K562 (cell line): Measurements from ENCODE around the gene UGT2B28. TPM values are rescaled to one million over a fixed set of nuclear protein-coding genes. Genes with fewer than 3 reads are reported as not detected.

ENCODE experiments used
- ATAC-seq: fragments of 200-7000 bp; cut with Tn5 transposase; 3 replicates; pipeline ENCODE4 v1.9.1; 2020; ENCODE audit warnings: moderate library complexity
- BruUV-seq: library from RNA; stranded (reverse); fragments of 400-500 nt; replicated peaks from 2 replicates; lab custom pipeline; 2021; lab: Mats Ljungman, UMichigan
- CTCF ChIA-PET: fragments of 300-600 bp; formaldehyde crosslinking; extraction: SDS; loops from one replicate; lab custom pipeline; 2021; ENCODE audit warnings: low intra/inter-chr PET ratio; lab: Yijun Ruan, JAX
- POLR2A ChIA-PET: fragments of 300-600, 350-650 bp; sonication (Branson Sonifier 250); formaldehyde crosslinking; extraction: SDS; loops from one replicate; lab custom pipeline; 2021; ENCODE audit warnings: antibody characterized with exemption, inconsistent platforms; lab: Yijun Ruan, JAX
- DNase-seq, 4 experiments: peaks; one replicate each; pipeline versions ENCODE4 v3.0.0 to v3.0.0-alpha.2; 2011 to 2018; ENCODE audit warnings: low spot score in 3 of 4, mixed read lengths in 3 of 4; ENCODE audit errors: extremely low read depth in 1 of 4
- FAIRE-seq: peaks from 2 replicates; lab custom pipeline; 2011; peaks lifted over from hg19 to GRCh38; lab: Jason Lieb, UNC
- H2AFZ ChIP-seq: 2 replicates; pipeline ENCODE4 v1.6.0; 2011; ENCODE audit warnings: low read depth, low read length, control low read depth, inconsistent platforms
- H3K27ac ChIP-seq: fragments of 200-600 bp; 3 replicates; pipeline ENCODE4 v1.8.0; 2011; ENCODE audit warnings: low read depth, mild to moderate bottlenecking, control low read depth, inconsistent platforms, low read length, moderate library complexity, mixed read lengths; ENCODE audit errors: extremely low read depth
- H3K27me3 ChIP-seq, 2 experiments: fragments of 300-600 bp in 1 of 2; 2 replicates in 1 of 2; 3 replicates in 1 of 2; pipeline versions ENCODE4 v1.6.0 to v1.8.0; 2011; ENCODE audit warnings: inconsistent platforms in 2 of 2, low read length in 2 of 2, mild to moderate bottlenecking in 1 of 2, mixed read lengths in 1 of 2, moderate library complexity in 1 of 2; ENCODE audit not compliant: control insufficient read depth in 2 of 2, insufficient read depth in 2 of 2
- H3K36me3 ChIP-seq: fragments of 300-600 bp; 3 replicates; pipeline ENCODE4 v1.8.0; 2011; ENCODE audit warnings: mild to moderate bottlenecking, low read length, inconsistent platforms; ENCODE audit not compliant: control insufficient read depth, insufficient read depth
- H3K4me1 ChIP-seq, 2 experiments: fragments of 200-600 bp in 1 of 2; replicated peaks in 1 of 2; 2 replicates in 1 of 2; 3 replicates in 1 of 2; pipeline versions ENCODE4 v1.5.1 to v1.8.0; 2011; ENCODE audit warnings: inconsistent platforms in 2 of 2, low read length in 2 of 2, mild to moderate bottlenecking in 1 of 2, mixed read lengths in 1 of 2, moderate library complexity in 1 of 2; ENCODE audit not compliant: control insufficient read depth in 2 of 2, insufficient read depth in 2 of 2
- H3K4me2 ChIP-seq: 2 replicates; pipeline ENCODE4 v1.6.1; 2011; ENCODE audit warnings: low read length, control low read depth, inconsistent platforms, mixed read lengths; ENCODE audit not compliant: insufficient read depth
- H3K4me3 ChIP-seq: fragments of 200-600 bp; sonication (generic), shearing (Covaris generic); 2 replicates; pipeline ENCODE4 v1.5.1; 2016; ENCODE audit warnings: control low read depth, inconsistent platforms
- H3K79me2 ChIP-seq: fragments of 200-600 bp; 3 replicates; pipeline ENCODE4 v1.8.0; 2011; ENCODE audit warnings: low read length, inconsistent platforms; ENCODE audit not compliant: control insufficient read depth, insufficient read depth
- H3K9ac ChIP-seq, 2 experiments: 2 replicates each; pipeline versions ENCODE4 v1.6.0 to v1.6.1; 2011; ENCODE audit warnings: low read depth in 2 of 2, low read length in 2 of 2, control low read depth in 1 of 2, inconsistent platforms in 1 of 2, mild to moderate bottlenecking in 1 of 2, mixed read lengths in 1 of 2; ENCODE audit not compliant: insufficient read depth in 1 of 2
- H3K9me1 ChIP-seq: one replicate; pipeline ENCODE4 v1.6.0; 2011; ENCODE audit warnings: inconsistent platforms, mild to moderate bottlenecking, low read length, moderate library complexity; ENCODE audit not compliant: control insufficient read depth, insufficient read depth
- H3K9me3 ChIP-seq: replicated peaks from 2 replicates; pipeline ENCODE4 v1.5.1; 2011; ENCODE audit warnings: low read depth, low read length, inconsistent platforms; ENCODE audit not compliant: control insufficient read depth, insufficient read depth
- H4K20me1 ChIP-seq: replicated peaks from 2 replicates; pipeline ENCODE4 v1.6.1; 2011; ENCODE audit warnings: low read length, inconsistent platforms, mixed read lengths; ENCODE audit not compliant: control insufficient read depth, insufficient read depth
- BACH1 ChIP-seq: fragments of 200-800 bp; sonication (Bioruptor generic); IDR thresholded peaks from 2 replicates; pipeline ENCODE4 v1.6.1; 2016; ENCODE audit warnings: missing genetic modification characterization, missing compliant biosample characterization
- DMBX1 ChIP-seq: fragments of 250-450 bp; sonication (Bioruptor Pico); IDR thresholded peaks from 2 replicates; pipeline ENCODE4 v1.8.0; 2022; ENCODE audit warnings: inconsistent platforms, mild to moderate bottlenecking, moderate library complexity, borderline replicate concordance
- FOXM1 ChIP-seq, 2 experiments: fragments of 450-650 bp in 1 of 2; sonication (generic) in 1 of 2; formaldehyde crosslinking in 1 of 2; IDR thresholded peaks; 2 replicates each; pipeline versions ENCODE4 v1.6.1 to v1.9.0; 2017 to 2022; ENCODE audit warnings: low read depth in 2 of 2, mild to moderate bottlenecking in 2 of 2, missing genetic modification reagents in 1 of 2, moderate library complexity in 1 of 2
- GTF2E2 ChIP-seq: fragments of 200-800 bp; sonication (Bioruptor generic); IDR thresholded peaks from 2 replicates; pipeline ENCODE4 v1.6.1; 2016; ENCODE audit warnings: missing genetic modification characterization, missing compliant biosample characterization
- HSF4 ChIP-seq: fragments of 250-450 bp; sonication (Bioruptor Pico); IDR thresholded peaks from 2 replicates; pipeline ENCODE4 v2.1.2; 2022; ENCODE audit warnings: mild to moderate bottlenecking, moderate library complexity, borderline replicate concordance
- IFI16 ChIP-seq: fragments of 250-450 bp; sonication (Bioruptor Pico); IDR thresholded peaks from 2 replicates; pipeline ENCODE4 v2.1.2; 2022; ENCODE audit warnings: mild to moderate bottlenecking, inconsistent platforms
- LCOR ChIP-seq: sonication (generic); formaldehyde crosslinking; IDR thresholded peaks from 2 replicates; pipeline ENCODE4 v1.8.0; 2022; ENCODE audit warnings: mild to moderate bottlenecking, missing genetic modification reagents
- MXD1 ChIP-seq: fragments of 250-450 bp; sonication (Bioruptor Pico); IDR thresholded peaks from 2 replicates; pipeline ENCODE4 v1.8.0; 2021; ENCODE audit warnings: borderline replicate concordance, mild to moderate bottlenecking, moderate library complexity; ENCODE audit not compliant: poor library complexity, severe bottlenecking
- NFATC3 ChIP-seq: fragments of 450-650 bp; IDR thresholded peaks from 2 replicates; pipeline ENCODE4 v1.6.1; 2017; ENCODE audit warnings: mild to moderate bottlenecking
- RB1 ChIP-seq: fragments of 450-650 bp; IDR thresholded peaks from 2 replicates; pipeline ENCODE4 v1.6.1; 2017; ENCODE audit warnings: low read depth, mild to moderate bottlenecking
- SMAD3 ChIP-seq: fragments of 450-650 bp; formaldehyde crosslinking; conservative IDR thresholded peaks from 2 replicates; pipeline ENCODE4 v1.4.0; 2020; ENCODE audit warnings: mild to moderate bottlenecking
- SRSF7 ChIP-seq: fragments of 200-400 bp; formaldehyde crosslinking; optimal IDR thresholded peaks from 2 replicates; pipeline ENCODE3; 2017; ENCODE audit warnings: mild to moderate bottlenecking, low read depth, low read length
- TAF15 ChIP-seq: fragments of 200-400 bp; formaldehyde crosslinking; IDR thresholded peaks from 2 replicates; pipeline ENCODE4 v1.6.1; 2017; ENCODE audit warnings: mild to moderate bottlenecking, low read depth, low read length, moderate library complexity
- ZNF165 ChIP-seq: fragments of 250-450 bp; sonication (Bioruptor Pico); IDR thresholded peaks from 2 replicates; pipeline ENCODE4 v1.4.0; 2020; ENCODE audit warnings: borderline replicate concordance
- ZNF23 ChIP-seq: fragments of 250-450 bp; sonication (Bioruptor Pico); IDR thresholded peaks from 2 replicates; pipeline ENCODE4 v1.4.0; 2020; ENCODE audit warnings: mild to moderate bottlenecking
- WGBS: fragments of 100-300 bp; shearing (Covaris generic); methylation state at CpG from one replicate; pipeline ENCODE4 v1.1.6; 2016; ENCODE audit warnings: low coverage, mixed read lengths; ENCODE audit not compliant: insufficient coverage; ENCODE audit errors: missing lambda C conversion rate; 5-methylcytosine and 5-hydroxymethylcytosine counted together
- in situ Hi-C: fragments of 300-500 bp; cut with MboI; formaldehyde crosslinking; loops from 4 replicates; pipeline ENCODE4 v1.15.0; 2018; ENCODE audit warnings: inconsistent platforms, mixed read lengths
- intact Hi-C: fragments of 100-400 bp; cut with micrococcal nuclease; formaldehyde crosslinking; loops from 2 replicates; pipeline ENCODE4 v1.14.2; 2022
- polyA plus RNA-seq, 8 experiments: library from polyadenylated mRNA; depleted of rRNA in 4 of 8; stranded (reverse) in 5 of 8; unstranded in 3 of 8; fragments of >200 nt; fragmentation: Nextera tagmentation in 2 of 8; fragmentation: Illumina TruSeq in 1 of 8; extraction: Ambion mirVana in 2 of 8; extraction: Trizol in 1 of 8; gene quantifications; 2 replicates each; pipeline versions ENCODE4 v1.2.1 to v1.2.3, GENCODE V29; 2011 to 2014; ENCODE audit warnings: inconsistent platforms in 1 of 8, missing spikeins in 1 of 8
- total RNA-seq, 7 experiments: library from RNA; depleted of rRNA in 6 of 7; stranded (reverse); fragments of >200 nt in 6 of 7; fragmentation: Illumina TruSeq in 2 of 7; extraction: Trizol in 2 of 7; gene quantifications; 2 replicates each; pipeline versions ENCODE4 v1.2.1 to v1.2.3, GENCODE V29; 2011 to 2021; ENCODE audit warnings: low replicate concordance in 1 of 7
- TF ChIP-seq, protein P1 (sequence below): sonication (generic); formaldehyde crosslinking; IDR thresholded peaks from 2 replicates; pipeline ENCODE4 v1.8.0; 2023; ENCODE audit warnings: missing genetic modification reagents, mild to moderate bottlenecking, borderline replicate concordance
- TF ChIP-seq, protein P2 (sequence below): sonication (generic); formaldehyde crosslinking; IDR thresholded peaks from 2 replicates; pipeline ENCODE4 v1.5.0; 2020; ENCODE audit warnings: missing genetic modification reagents

UGT2B28 gene
- total and polyA plus RNA-seq, 9 of the 15 experiments (the other 6 are each of a cell fraction or from before 2014, with no cell fraction given), result not detected

GRCh38 chr4:69321153-69321729 lies 41.0 kb downstream of the UGT2B28 start:
- H3K79me2 ChIP-seq, result no peaks in the 10 kb centered on the region
- no peaks in the 10 kb centered on the region for H3K4me1 ChIP-seq
- 0% methylated on average over 1 of the region's 2 CpGs for WGBS
- H4K20me1 ChIP-seq, result no peaks in the 10 kb centered on the region
- intact Hi-C loops, result no loop called here
- no peaks in the 10 kb centered on the region for H3K36me3 ChIP-seq
- H2AFZ ChIP-seq, result no peak overlapping the region
- TF ChIP-seq MXD1, result no peak
- TF ChIP-seq BACH1 (tag), result no peak
- TF ChIP-seq LCOR (CRISPR knock-in tag), result no peak
- no peak for TF ChIP-seq IFI16 (CRISPR knock-in tag)
- TF ChIP-seq ZNF23 (CRISPR knock-in tag), result no peak
- TF ChIP-seq NFATC3, result no peak
- TF ChIP-seq TAF15, result no peak
- no peak for TF ChIP-seq SMAD3 (CRISPR knock-in tag)
- TF ChIP-seq FOXM1 (IDR thresholded peaks at IDR 0.05; ENCODE audit: low read depth), result no peak
- no peak for TF ChIP-seq FOXM1 (CRISPR knock-in tag; IDR thresholded peaks at IDR 0.05; ENCODE audit: low read depth)
- TF ChIP-seq SRSF7, result no peak
- TF ChIP-seq DMBX1, result no peak
- no peak for TF ChIP-seq RB1
- no peak for TF ChIP-seq GTF2E2 (tag)
- TF ChIP-seq HSF4 (CRISPR knock-in tag), result no peak
- TF ChIP-seq, protein P1, sequence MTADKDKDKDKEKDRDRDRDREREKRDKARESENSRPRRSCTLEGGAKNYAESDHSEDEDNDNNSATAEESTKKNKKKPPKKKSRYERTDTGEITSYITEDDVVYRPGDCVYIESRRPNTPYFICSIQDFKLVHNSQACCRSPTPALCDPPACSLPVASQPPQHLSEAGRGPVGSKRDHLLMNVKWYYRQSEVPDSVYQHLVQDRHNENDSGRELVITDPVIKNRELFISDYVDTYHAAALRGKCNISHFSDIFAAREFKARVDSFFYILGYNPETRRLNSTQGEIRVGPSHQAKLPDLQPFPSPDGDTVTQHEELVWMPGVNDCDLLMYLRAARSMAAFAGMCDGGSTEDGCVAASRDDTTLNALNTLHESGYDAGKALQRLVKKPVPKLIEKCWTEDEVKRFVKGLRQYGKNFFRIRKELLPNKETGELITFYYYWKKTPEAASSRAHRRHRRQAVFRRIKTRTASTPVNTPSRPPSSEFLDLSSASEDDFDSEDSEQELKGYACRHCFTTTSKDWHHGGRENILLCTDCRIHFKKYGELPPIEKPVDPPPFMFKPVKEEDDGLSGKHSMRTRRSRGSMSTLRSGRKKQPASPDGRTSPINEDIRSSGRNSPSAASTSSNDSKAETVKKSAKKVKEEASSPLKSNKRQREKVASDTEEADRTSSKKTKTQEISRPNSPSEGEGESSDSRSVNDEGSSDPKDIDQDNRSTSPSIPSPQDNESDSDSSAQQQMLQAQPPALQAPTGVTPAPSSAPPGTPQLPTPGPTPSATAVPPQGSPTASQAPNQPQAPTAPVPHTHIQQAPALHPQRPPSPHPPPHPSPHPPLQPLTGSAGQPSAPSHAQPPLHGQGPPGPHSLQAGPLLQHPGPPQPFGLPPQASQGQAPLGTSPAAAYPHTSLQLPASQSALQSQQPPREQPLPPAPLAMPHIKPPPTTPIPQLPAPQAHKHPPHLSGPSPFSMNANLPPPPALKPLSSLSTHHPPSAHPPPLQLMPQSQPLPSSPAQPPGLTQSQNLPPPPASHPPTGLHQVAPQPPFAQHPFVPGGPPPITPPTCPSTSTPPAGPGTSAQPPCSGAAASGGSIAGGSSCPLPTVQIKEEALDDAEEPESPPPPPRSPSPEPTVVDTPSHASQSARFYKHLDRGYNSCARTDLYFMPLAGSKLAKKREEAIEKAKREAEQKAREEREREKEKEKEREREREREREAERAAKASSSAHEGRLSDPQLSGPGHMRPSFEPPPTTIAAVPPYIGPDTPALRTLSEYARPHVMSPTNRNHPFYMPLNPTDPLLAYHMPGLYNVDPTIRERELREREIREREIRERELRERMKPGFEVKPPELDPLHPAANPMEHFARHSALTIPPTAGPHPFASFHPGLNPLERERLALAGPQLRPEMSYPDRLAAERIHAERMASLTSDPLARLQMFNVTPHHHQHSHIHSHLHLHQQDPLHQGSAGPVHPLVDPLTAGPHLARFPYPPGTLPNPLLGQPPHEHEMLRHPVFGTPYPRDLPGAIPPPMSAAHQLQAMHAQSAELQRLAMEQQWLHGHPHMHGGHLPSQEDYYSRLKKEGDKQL, result no peak
- TF ChIP-seq, protein P2, sequence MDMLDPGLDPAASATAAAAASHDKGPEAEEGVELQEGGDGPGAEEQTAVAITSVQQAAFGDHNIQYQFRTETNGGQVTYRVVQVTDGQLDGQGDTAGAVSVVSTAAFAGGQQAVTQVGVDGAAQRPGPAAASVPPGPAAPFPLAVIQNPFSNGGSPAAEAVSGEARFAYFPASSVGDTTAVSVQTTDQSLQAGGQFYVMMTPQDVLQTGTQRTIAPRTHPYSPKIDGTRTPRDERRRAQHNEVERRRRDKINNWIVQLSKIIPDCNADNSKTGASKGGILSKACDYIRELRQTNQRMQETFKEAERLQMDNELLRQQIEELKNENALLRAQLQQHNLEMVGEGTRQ, result no peak
- TF ChIP-seq ZNF165 (CRISPR knock-in tag), result no peak
- TF ChIP-seq, all 486 proteins: peak for 0
- FAIRE-seq (no peak), ATAC-seq (no peak), DNase-seq (no peak)
- no peaks in the 10 kb centered on the region for H3K9me1 ChIP-seq
- ChIA-PET CTCF (no interaction called here), POLR2A (no interaction called here)
- no peak overlapping the region for H3K4me3 ChIP-seq
- no peaks in the 10 kb centered on the region for H3K27me3 ChIP-seq
- BruUV-seq, result no TSS peak
- no peak overlapping the region for H3K4me2 ChIP-seq
- in situ Hi-C loops, result no loop called here
- no peak overlapping the region; the same call in 2 of the 3 replicates for H3K27ac ChIP-seq
- H3K9ac ChIP-seq, result no peak overlapping the region
- H3K9me3 ChIP-seq, result no peaks in the 10 kb centered on the region
